VCaP (cell line): Measurements from ENCODE around the gene SLC16A12.

Experiments
- H3K27ac ChIP-seq: fragments of 450-650 bp; 2 replicates; pipeline ENCODE4 v1.5.1; 2017
- CTCF ChIP-seq: fragments of 450-650 bp; conservative IDR thresholded peaks from 2 replicates; pipeline ENCODE4 v1.5.1; 2017; ENCODE audit warnings: mild to moderate bottlenecking, moderate library complexity

SLC16A12 gene

GRCh38 chr10:89491932-89492331 lies 43.5 kb downstream of the SLC16A12 start:
- no peak overlapping the region for H3K27ac ChIP-seq
- TF ChIP-seq CTCF: no peak

DNA sequence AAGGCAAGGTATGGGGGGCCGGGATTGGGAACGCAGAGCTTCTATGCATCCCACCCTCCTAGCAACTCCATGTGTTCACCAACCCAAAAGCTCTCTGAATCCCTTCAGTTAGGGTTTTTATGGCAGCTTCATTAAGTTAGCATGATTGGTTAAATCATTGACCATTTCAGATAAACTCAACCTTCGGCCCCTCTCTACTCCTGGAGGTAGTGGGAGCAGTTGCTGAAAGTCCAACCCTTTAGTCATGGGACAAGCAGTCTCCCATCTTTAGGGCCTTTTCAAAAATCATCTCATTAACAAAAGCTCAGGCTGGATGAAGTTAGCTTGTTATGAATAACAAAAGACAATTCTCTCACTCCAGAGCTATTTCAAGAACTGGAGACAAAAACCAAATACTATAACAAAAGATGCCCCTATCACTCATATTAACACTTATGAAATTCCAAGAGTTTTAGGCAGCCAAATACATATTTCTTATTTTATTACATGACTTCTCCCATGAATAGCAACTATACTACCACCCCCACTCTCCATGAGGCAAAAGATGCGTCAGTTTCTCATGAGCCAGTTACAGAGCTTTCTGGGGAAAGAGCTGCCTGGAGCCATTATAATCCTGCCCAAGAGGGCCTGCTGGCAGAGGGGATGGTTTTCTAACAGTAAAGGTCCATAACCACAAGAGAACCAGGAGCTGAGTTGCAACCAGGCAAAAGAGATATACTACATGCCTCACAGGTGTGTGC lies 44.6 kb downstream of the SLC16A12 start:
- TF ChIP-seq CTCF: no peak
- no peak overlapping the region for H3K27ac ChIP-seq

DNA sequence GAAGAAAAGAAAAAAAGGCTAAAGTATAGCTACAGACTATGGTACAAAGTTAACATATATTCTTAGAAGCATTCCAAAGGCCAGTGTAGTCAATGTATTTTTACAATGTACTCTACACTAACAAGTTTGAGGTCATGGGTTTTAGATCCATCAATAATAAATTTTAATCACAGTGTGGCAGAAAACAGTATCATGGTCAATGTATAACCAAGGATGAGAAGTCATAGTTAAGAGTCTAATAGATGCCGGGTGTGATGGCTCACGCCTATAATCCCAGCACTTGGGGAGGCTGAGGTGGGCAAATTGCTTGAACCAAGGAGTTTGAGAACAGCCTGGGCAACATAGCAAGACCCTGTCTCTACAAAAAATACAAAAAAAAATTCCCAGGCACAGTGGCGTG lies 53.1 kb downstream of the SLC16A12 start:
- no peak for TF ChIP-seq CTCF
- H3K27ac ChIP-seq: no peak overlapping the region

DNA sequence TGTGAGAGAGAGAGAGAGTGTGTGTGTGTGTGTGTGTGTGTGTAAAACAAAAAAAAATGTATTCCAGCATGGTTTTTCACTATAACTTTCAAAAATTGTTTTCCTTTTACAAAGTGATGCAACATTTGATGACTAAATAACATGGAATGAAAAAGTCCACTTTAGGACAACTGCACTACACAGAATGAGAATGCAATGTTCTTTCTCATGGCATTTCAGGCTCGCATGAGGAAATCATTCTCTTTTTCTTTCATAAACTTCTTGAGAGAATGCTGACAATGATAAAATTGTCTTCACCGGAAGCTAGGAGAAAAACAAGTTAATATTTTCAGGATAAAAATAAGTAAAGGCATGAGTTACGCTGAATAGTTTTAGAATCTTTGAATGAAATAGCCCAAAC lies 53.7 kb downstream of the SLC16A12 start:
- H3K27ac ChIP-seq: no peak overlapping the region
- TF ChIP-seq CTCF: no peak

DNA sequence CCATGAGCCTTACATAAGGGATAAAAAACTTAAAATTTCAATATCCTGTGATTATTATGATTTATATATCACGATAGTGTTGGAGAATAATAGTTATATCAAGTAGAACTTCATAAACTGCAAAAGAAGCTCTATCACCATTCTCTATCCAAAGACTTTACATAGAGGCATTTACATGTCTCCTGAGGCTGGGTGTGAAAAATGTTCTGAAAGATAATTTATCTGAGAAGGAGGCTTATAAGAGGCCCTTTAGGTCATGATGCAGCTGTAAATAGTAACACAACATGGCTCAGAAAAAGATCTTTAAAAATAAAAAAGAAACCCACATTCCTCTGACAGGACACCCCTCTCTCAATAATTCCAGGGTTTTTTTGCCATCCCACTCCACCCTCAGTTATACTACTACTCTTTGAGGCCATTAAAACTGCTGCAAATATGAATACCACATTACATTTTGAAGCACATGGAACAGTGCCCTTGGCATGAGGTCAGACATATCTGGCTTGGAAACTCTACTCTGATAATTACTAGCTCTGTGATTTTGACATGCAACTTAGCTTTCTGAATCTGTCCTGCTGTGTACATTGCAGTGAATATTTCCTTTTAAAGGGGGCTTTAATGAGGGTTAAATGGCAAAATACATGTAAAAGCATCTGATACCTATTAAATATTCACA lies 55.5 kb downstream of the SLC16A12 start:
- no peak overlapping the region for H3K27ac ChIP-seq
- TF ChIP-seq CTCF: no peak

GRCh38 chr10:89478739-89479654 lies 56.4 kb downstream of the SLC16A12 start:
- no peak for TF ChIP-seq CTCF
- no peak overlapping the region for H3K27ac ChIP-seq
